Measurements from ENCODE around the gene THSD4. TPM values are rescaled to one million over a fixed set of nuclear protein-coding genes. Genes with fewer than 3 reads are reported as not detected.
"Not testable (repeated sequence)": the region's sequence is repeated elsewhere in the genome, so short reads cannot be mapped to it uniquely, and the experiment has no call there.

THSD4 gene
- total RNA-seq, 2 experiments from 2014 or later: not detected

GRCh38 chr15:71666763-71667620 lies 551.7 kb downstream of the THSD4 start:
- intact Hi-C loops (cut with micrococcal nuclease): no loop called here
- Mint-ChIP-seq H3K9me3 (peaks cover 5% of the 10 kb centered on the region), H3K4me1 (ENCODE audit: low read depth) (no peaks in the 10 kb centered on the region), H3K4me3 (no peak overlapping the region), H3K36me3 (no peaks in the 10 kb centered on the region), H3K27ac (no peak overlapping the region), H3K27me3 (peaks cover 3% of the 10 kb centered on the region)
- ChIA-PET POLR2A (no interaction called here), CTCF (interaction anchor here (0.6 kb wide), 1 partner anchor 384 kb away, joined by 3 read pairs; no protein-coding TSS in a partner anchor)
- DNase-seq: no peak

- no peak overlapping the region for H3K4me3 Mint-ChIP-seq
- no peaks in the 10 kb centered on the region for H3K36me3 Mint-ChIP-seq
- no peak for DNase-seq
- peaks cover 4% of the 10 kb centered on the region for H3K27me3 Mint-ChIP-seq
- ChIA-PET CTCF (interaction anchor here (0.9 kb wide), 1 partner anchor 12 kb away, joined by 3 read pairs; no protein-coding TSS in a partner anchor), POLR2A (no interaction called here)
- no peaks in the 10 kb centered on the region for H3K4me1 Mint-ChIP-seq (ENCODE audit: low read depth)
- no peak overlapping the region for H3K27ac Mint-ChIP-seq
- intact Hi-C loops (cut with micrococcal nuclease): no loop called here
- H3K9me3 Mint-ChIP-seq: peaks cover 5% of the 10 kb centered on the region
Observed at GRCh38 chr15:71669688-71670087, 554.4 kb downstream of the THSD4 start.

GRCh38 chr15:71670222-71670621 lies 555.0 kb downstream of the THSD4 start:
- POLR2A ChIA-PET; H3K4me1 Mint-ChIP-seq (ENCODE audit: low read depth); DNase-seq; H3K4me3 Mint-ChIP-seq; H3K36me3 Mint-ChIP-seq; H3K27me3 Mint-ChIP-seq; H3K27ac Mint-ChIP-seq; CTCF ChIA-PET; H3K9me3 Mint-ChIP-seq; intact Hi-C loops (cut with micrococcal nuclease): not testable (repeated sequence)

GRCh38 chr15:71674354-71674753 lies 559.1 kb downstream of the THSD4 start:
- no peak overlapping the region for H3K4me3 Mint-ChIP-seq
- H3K36me3 Mint-ChIP-seq: no peaks in the 10 kb centered on the region
- intact Hi-C loops (cut with micrococcal nuclease): no loop called here
- no peak overlapping the region for H3K27ac Mint-ChIP-seq
- POLR2A ChIA-PET: no interaction called here
- DNase-seq: no peak
- peaks cover 16% of the 10 kb centered on the region for H3K4me1 Mint-ChIP-seq (ENCODE audit: low read depth)
- peaks cover 5% of the 10 kb centered on the region for H3K9me3 Mint-ChIP-seq
- peaks cover 19% of the 10 kb centered on the region for H3K27me3 Mint-ChIP-seq
- CTCF ChIA-PET: no interaction called here

- Mint-ChIP-seq H3K27me3 (peaks cover 18% of the 10 kb centered on the region), H3K4me3 (no peak overlapping the region), H3K9me3 (no peaks in the 10 kb centered on the region), H3K36me3 (no peaks in the 10 kb centered on the region), H3K4me1 (ENCODE audit: low read depth) (peaks cover 16% of the 10 kb centered on the region), H3K27ac (no peak overlapping the region)
- ChIA-PET POLR2A (no interaction called here), CTCF (no interaction called here)
- no peak for DNase-seq
- intact Hi-C loops (cut with micrococcal nuclease): no loop called here
Observed at GRCh38 chr15:71677352-71677751, 562.1 kb downstream of the THSD4 start.

- H3K36me3 Mint-ChIP-seq: no peaks in the 10 kb centered on the region
- H3K9me3 Mint-ChIP-seq: no peaks in the 10 kb centered on the region
- intact Hi-C loops (cut with micrococcal nuclease): no loop called here
- peaks cover 16% of the 10 kb centered on the region for H3K4me1 Mint-ChIP-seq (ENCODE audit: low read depth)
- ChIA-PET POLR2A (no interaction called here), CTCF (no interaction called here)
- no peak overlapping the region for H3K27ac Mint-ChIP-seq
- no peak overlapping the region for H3K4me3 Mint-ChIP-seq
- peaks cover 18% of the 10 kb centered on the region for H3K27me3 Mint-ChIP-seq
- DNase-seq: no peak
Observed at GRCh38 chr15:71677766-71678165, 562.5 kb downstream of the THSD4 start.

- Mint-ChIP-seq H3K4me1 (ENCODE audit: low read depth) (peaks cover 16% of the 10 kb centered on the region), H3K27ac (no peak overlapping the region), H3K27me3 (peaks cover 18% of the 10 kb centered on the region), H3K9me3 (no peaks in the 10 kb centered on the region), H3K36me3 (no peaks in the 10 kb centered on the region), H3K4me3 (no peak overlapping the region)
- ChIA-PET CTCF (no interaction called here), POLR2A (no interaction called here)
- no peak for DNase-seq
- intact Hi-C loops (cut with micrococcal nuclease): no loop called here
Observed at GRCh38 chr15:71678191-71678590, 562.9 kb downstream of the THSD4 start.

- intact Hi-C loops (cut with micrococcal nuclease): no loop called here
- peaks cover 16% of the 10 kb centered on the region for H3K4me1 Mint-ChIP-seq (ENCODE audit: low read depth)
Observed at GRCh38 chr15:71678605-71679004, 563.3 kb downstream of the THSD4 start.

GRCh38 chr15:71679223-71679792 lies 564.0 kb downstream of the THSD4 start:
- no peak for DNase-seq
- ChIA-PET CTCF (no interaction called here), POLR2A (no interaction called here)
- H3K9me3 Mint-ChIP-seq: no peaks in the 10 kb centered on the region
- no peaks in the 10 kb centered on the region for H3K36me3 Mint-ChIP-seq
- peaks cover 16% of the 10 kb centered on the region for H3K4me1 Mint-ChIP-seq (ENCODE audit: low read depth)
- intact Hi-C loops (cut with micrococcal nuclease): no loop called here
- no peak overlapping the region for H3K4me3 Mint-ChIP-seq
- H3K27ac Mint-ChIP-seq: no peak overlapping the region
- peaks cover 21% of the 10 kb centered on the region for H3K27me3 Mint-ChIP-seq

More at GRCh38 chr15:71678605-71679004, 563.3 kb downstream of the THSD4 start:
- ChIA-PET POLR2A (no interaction called here), CTCF (no interaction called here)
- Mint-ChIP-seq H3K27me3 (peaks cover 21% of the 10 kb centered on the region), H3K36me3 (no peaks in the 10 kb centered on the region), H3K4me3 (no peak overlapping the region), H3K9me3 (no peaks in the 10 kb centered on the region), H3K27ac (no peak overlapping the region)
- DNase-seq: no peak

- intact Hi-C loops (cut with micrococcal nuclease): no loop called here
- ChIA-PET POLR2A (no interaction called here), CTCF (no interaction called here)
- Mint-ChIP-seq H3K27me3 (peaks cover 20% of the 10 kb centered on the region), H3K9me3 (no peaks in the 10 kb centered on the region), H3K36me3 (no peaks in the 10 kb centered on the region), H3K27ac (no peak overlapping the region), H3K4me1 (ENCODE audit: low read depth) (peaks cover 16% of the 10 kb centered on the region), H3K4me3 (no peak overlapping the region)
- DNase-seq: no peak
Observed at GRCh38 chr15:71679793-71680353, 564.6 kb downstream of the THSD4 start.

- POLR2A ChIA-PET: no interaction called here
- intact Hi-C loops (cut with micrococcal nuclease): no loop called here
- H3K4me1 Mint-ChIP-seq (ENCODE audit: low read depth): peaks cover 10% of the 10 kb centered on the region
- no peaks in the 10 kb centered on the region for H3K9me3 Mint-ChIP-seq
- CTCF ChIA-PET: interaction anchor here (0.7 kb wide), 1 partner anchor 13 kb away, joined by 3 read pairs; no protein-coding TSS in a partner anchor
- H3K36me3 Mint-ChIP-seq: no peaks in the 10 kb centered on the region
- DNase-seq: no peak
- no peak overlapping the region for H3K4me3 Mint-ChIP-seq
- no peak overlapping the region for H3K27ac Mint-ChIP-seq
- H3K27me3 Mint-ChIP-seq: peaks cover 13% of the 10 kb centered on the region
Observed at GRCh38 chr15:71682001-71682400, 566.7 kb downstream of the THSD4 start.

GRCh38 chr15:71683411-71684274 lies 568.4 kb downstream of the THSD4 start:
- no peak overlapping the region for H3K27ac Mint-ChIP-seq
- POLR2A ChIA-PET: no interaction called here
- intact Hi-C loops (cut with micrococcal nuclease): no loop called here

More at GRCh38 chr15:71683411-71684274, 568.4 kb downstream of the THSD4 start:
- Mint-ChIP-seq H3K36me3 (no peaks in the 10 kb centered on the region), H3K9me3 (no peaks in the 10 kb centered on the region), H3K4me3 (no peak overlapping the region), H3K27me3 (peaks cover 11% of the 10 kb centered on the region), H3K4me1 (ENCODE audit: low read depth) (no peaks in the 10 kb centered on the region)
- no peak for DNase-seq
- CTCF ChIA-PET: no interaction called here

Data from activated CD4-positive, alpha-beta memory T cell treated with anti-CD3 and anti-CD28 coated beads for 36 hours (primary cell).